Right atrium auricular region (tissue), 2 donors: ENCODE results near the gene WIPI1. TPM values are rescaled to one million over a fixed set of nuclear protein-coding genes. Genes with fewer than 3 reads are reported as not detected.
A peak's percentile ranks its signal among the peaks of the same experiment; 100 is the strongest.
"Not testable (repeated sequence)": the region's sequence is repeated elsewhere in the genome, so short reads cannot be mapped to it uniquely, and the experiment has no call there.

ENCODE experiments used
- DNase-seq: peaks from one replicate; pipeline ENCODE4 v3.0.0-alpha.2; 2019; ENCODE audit warnings: low spot score
- H3K27ac ChIP-seq, 2 donors: fragments of 200-600 bp; sonication (generic); 1 replicate in 1 of 2; 2 replicates in 1 of 2; pipeline ENCODE4 v1.5.1; 2016 to 2019
- H3K27me3 ChIP-seq, 2 donors: fragments of 200-600 bp; sonication (generic); one replicate each; pipeline versions ENCODE4 v1.5.1 to v1.6.0; 2017 to 2019
- H3K36me3 ChIP-seq: fragments of 200-600 bp; sonication (generic); one replicate; pipeline ENCODE4 v1.5.1; 2016
- H3K4me1 ChIP-seq, 2 donors: fragments of 200-600 bp; sonication (generic); one replicate each; pipeline versions ENCODE4 v1.5.1 to v1.6.0; 2017 to 2019
- H3K4me3 ChIP-seq, 2 donors: fragments of 200-600 bp; sonication (generic); 1 replicate in 1 of 2; 2 replicates in 1 of 2; pipeline ENCODE4 v1.5.1; 2017 to 2019; ENCODE audit warnings: mild to moderate bottlenecking in 1 of 2, moderate library complexity in 1 of 2
- H3K9me3 ChIP-seq, 2 donors: fragments of 200-600 bp; sonication (generic); one replicate each; pipeline ENCODE4 v1.5.1; 2019
- microRNA counts, 2 donors: library from miRNA; unstranded; fragments of <30 nt; microRNA quantifications; one replicate each; lab custom pipeline; 2016 to 2017
- microRNA-seq, 2 donors: library from miRNA; unstranded; fragments of <30 nt; microRNA quantifications; one replicate each; pipeline ENCODE4, GENCODE V29; 2016 to 2017; ENCODE audit warnings: borderline number of aligned reads in 2 of 2, borderline replicate concordance in 1 of 2
- total RNA-seq, 2 donors: library from RNA; depleted of rRNA; stranded (reverse); fragments of >200 nt; gene quantifications; one replicate each; pipeline ENCODE4 v1.1.0, GENCODE V29; 2016
- TF ChIP-seq, protein P1 (sequence below), 2 donors: fragments of 200-600 bp; sonication (generic); IDR thresholded peaks; one replicate each; pipeline ENCODE4 v1.5.1; 2019; ENCODE audit warnings: antibody characterized with exemption in 2 of 2

The WIPI1 gene
- total RNA-seq, 2 donors from 2014 or later, result 50.3 to 76.2 TPM

DNA sequence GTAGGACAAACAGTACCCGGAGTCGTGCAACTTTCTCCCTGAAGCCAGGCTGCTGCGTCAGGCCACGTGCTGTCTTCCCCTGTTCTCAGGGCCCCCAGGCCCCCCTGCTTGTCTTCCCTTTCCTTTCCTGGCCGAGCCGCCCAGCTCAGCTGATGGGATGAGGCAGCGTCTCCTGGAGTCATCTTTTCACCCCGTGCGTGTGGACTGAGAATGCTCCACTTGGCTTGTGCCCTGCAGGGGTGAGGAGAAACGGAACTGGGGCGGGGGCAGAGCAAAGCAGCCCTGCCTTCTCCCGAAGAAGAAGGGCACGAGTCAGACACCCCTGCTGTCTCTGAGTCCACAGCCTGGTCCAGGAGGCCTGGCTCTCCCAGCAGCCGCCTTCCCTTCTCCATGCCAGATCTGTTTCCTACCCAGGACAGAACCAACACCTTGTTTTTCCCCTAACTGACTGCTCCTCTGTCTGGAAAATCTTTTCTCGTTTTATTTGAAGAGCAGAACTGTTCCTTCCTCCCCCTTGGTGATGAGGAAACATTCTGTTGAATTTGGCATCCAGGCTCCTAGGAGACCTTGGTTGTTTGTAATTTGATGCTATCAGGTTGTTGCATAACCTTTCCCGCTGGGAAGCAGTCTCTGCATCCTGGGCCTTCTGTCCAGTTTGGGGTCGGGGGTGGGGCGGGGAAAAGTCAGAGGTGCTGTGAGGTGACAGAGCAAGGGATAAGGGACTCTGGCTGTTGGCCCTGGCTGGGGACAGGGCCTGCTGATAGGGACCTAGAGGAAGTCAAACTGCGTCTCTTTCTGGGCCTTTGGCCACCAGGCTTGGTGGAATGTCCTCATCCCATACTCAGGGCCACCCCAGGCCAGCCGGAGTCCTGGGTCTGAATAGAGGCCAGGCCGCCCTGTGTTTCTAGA is 78.8 kb downstream of the WIPI1 start:
- TF ChIP-seq, protein P1, sequence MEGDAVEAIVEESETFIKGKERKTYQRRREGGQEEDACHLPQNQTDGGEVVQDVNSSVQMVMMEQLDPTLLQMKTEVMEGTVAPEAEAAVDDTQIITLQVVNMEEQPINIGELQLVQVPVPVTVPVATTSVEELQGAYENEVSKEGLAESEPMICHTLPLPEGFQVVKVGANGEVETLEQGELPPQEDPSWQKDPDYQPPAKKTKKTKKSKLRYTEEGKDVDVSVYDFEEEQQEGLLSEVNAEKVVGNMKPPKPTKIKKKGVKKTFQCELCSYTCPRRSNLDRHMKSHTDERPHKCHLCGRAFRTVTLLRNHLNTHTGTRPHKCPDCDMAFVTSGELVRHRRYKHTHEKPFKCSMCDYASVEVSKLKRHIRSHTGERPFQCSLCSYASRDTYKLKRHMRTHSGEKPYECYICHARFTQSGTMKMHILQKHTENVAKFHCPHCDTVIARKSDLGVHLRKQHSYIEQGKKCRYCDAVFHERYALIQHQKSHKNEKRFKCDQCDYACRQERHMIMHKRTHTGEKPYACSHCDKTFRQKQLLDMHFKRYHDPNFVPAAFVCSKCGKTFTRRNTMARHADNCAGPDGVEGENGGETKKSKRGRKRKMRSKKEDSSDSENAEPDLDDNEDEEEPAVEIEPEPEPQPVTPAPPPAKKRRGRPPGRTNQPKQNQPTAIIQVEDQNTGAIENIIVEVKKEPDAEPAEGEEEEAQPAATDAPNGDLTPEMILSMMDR (IDR thresholded peaks at IDR 0.05), result no peak
- H3K4me3 ChIP-seq, result peak overlapping the region in 1 of 2 donors; percentile 21
- DNase-seq, result peak; percentile 99
- peaks cover 4 to 38% of the 10 kb centered on the region in 2 donors for H3K4me1 ChIP-seq
- no peaks in the 10 kb centered on the region for H3K27me3 ChIP-seq
- H3K27ac ChIP-seq, result peak overlapping the region; percentile 92 to 97
- no peaks in the 10 kb centered on the region for H3K36me3 ChIP-seq
- no peaks in the 10 kb centered on the region for H3K9me3 ChIP-seq

DNA sequence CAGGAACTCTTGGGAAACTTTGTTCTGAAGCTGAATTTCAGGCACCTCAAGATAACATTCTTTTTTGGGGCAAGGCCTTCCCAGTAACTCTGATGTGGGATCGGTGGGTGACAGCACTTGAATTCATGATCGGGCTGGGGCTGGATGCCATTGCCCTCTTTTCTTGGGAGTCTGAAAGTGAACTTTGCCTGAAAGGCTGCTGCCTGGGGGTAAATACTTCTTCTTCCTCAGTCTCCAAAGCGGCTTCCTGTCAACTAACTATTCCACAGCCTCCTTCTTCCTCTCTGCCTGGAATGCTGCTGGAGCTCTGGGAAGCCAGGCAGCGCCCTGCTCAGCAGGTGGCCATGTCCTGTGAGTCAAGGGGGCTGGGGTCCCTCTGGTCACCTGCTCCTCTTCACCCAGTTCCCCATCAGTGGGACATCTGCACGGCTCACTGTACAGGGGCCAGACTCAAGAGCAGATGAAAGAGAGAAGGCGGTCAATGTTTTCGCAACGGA is 79.5 kb downstream of the WIPI1 start:
- H3K9me3 ChIP-seq, result no peaks in the 10 kb centered on the region
- no peaks in the 10 kb centered on the region for H3K27me3 ChIP-seq
- peak overlapping the region; percentile 92 to 97 for H3K27ac ChIP-seq
- peaks cover 4 to 33% of the 10 kb centered on the region in 2 donors for H3K4me1 ChIP-seq
- DNase-seq, result no peak
- no peaks in the 10 kb centered on the region for H3K36me3 ChIP-seq
- H3K4me3 ChIP-seq, result peak overlapping the region in 1 of 2 donors; percentile 21
- TF ChIP-seq, protein P1 (IDR thresholded peaks at IDR 0.05), result no peak

DNA sequence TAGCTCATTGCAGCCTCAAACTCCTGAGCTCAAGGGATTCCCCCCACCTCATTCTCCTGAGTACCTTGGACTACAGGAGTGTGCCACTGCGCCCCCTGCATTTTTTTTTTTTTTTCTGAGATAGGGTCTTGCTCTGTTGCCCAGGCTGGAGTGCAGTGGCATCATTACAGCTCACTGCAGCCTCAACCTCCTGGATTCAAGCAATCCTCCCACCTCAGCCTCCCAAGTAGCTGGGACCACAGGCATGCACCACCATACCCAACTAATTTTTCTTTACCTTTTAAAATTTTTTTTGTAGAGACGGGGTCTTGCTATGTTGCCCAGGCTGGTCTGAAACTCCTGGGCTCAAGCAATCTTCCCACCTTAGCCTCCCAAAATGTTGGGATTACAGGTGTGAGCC is 81.1 kb downstream of the WIPI1 start:
- H3K9me3 ChIP-seq, H3K27me3 ChIP-seq, DNase-seq, H3K27ac ChIP-seq, H3K4me3 ChIP-seq, H3K36me3 ChIP-seq: not testable (repeated sequence)
- peaks cover 4 to 33% of the 10 kb centered on the region in 2 donors for H3K4me1 ChIP-seq

DNA sequence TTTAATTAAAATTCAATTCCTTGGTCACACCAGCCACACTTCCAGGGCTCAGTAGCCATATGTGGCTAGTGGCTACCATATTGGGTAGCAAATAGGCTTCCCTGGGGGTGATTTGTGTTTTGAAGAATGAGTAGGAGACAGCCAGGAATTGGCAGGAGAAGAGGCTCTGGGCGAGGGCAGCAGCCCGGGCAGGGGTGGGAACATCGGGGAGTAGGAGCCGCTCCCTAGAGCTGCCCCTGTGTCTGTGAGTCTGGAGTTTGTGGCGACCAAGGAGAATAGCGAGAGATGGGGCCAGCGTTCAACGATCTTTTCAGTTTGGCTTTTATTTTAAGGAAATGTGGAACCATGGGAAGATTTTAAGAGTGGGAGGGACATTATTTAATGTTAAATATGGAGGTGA is 81.7 kb downstream of the WIPI1 start:
- H3K4me1 ChIP-seq, result peaks cover 4 to 33% of the 10 kb centered on the region in 2 donors
- DNase-seq, result no peak
- H3K27me3 ChIP-seq, result no peaks in the 10 kb centered on the region
- TF ChIP-seq, protein P1 (IDR thresholded peaks at IDR 0.05), result no peak
- H3K36me3 ChIP-seq, result no peaks in the 10 kb centered on the region
- H3K9me3 ChIP-seq, result no peaks in the 10 kb centered on the region
- no peak overlapping the region for H3K4me3 ChIP-seq
- H3K27ac ChIP-seq, result no peak overlapping the region

MicroRNAs encoded within 50 kb of the gene (microRNA counts, 767-probe panel; counts per million panel counts)
- 0 to 1,883 counts per million in 2 donors for microRNA hsa-miR-635 (lab: Ali Mortazavi, UCI)

Small RNA genes within 50 kb of the gene (microRNA-seq; reads per million reads assigned to microRNA genes)
- 0 reads per million in 2 donors for gene MIR635

Other genes starting within 250 kb of the WIPI1 start
- gene AMZ2, start 209.5 kb downstream of the WIPI1 start, total RNA-seq, result 10 to 100 TPM; 57.3 to 62.8 TPM
- under 1 TPM; 0.22 to 0.43 TPM for gene SLC16A6, start 166.4 kb downstream of the WIPI1 start, total RNA-seq
- gene ARSG, start 166.0 kb downstream of the WIPI1 start, total RNA-seq, result 1 to 10 TPM; 3.1 to 3.6 TPM
- gene PRKAR1A, start 54.9 kb upstream of the WIPI1 start, total RNA-seq, result 100 to 1,000 TPM; 534 to 672 TPM
- 1 to 10 TPM; 2.5 to 4.4 TPM for gene FAM20A, start 143.9 kb upstream of the WIPI1 start, total RNA-seq